HepG2 (cell line): ENCODE data around the gene METTL22. TPM values are rescaled to one million over a fixed set of nuclear protein-coding genes. Genes with fewer than 3 reads are reported as not detected.

Source experiments
- CAMTA2 ChIP-seq: sonication (generic); formaldehyde crosslinking; IDR thresholded peaks from 2 replicates; pipeline ENCODE4 v1.4.0; 2020; ENCODE audit warnings: mild to moderate bottlenecking, missing genetic modification reagents, borderline replicate concordance
- CENPX ChIP-seq: sonication (generic); formaldehyde crosslinking; IDR thresholded peaks from 2 replicates; pipeline ENCODE4 v1.9.0; 2021; ENCODE audit warnings: mild to moderate bottlenecking, missing genetic modification reagents, moderate library complexity
- DMAP1 ChIP-seq: IDR thresholded peaks from 2 replicates; pipeline ENCODE4 v1.6.1; 2016
- HNRNPH1 ChIP-seq: fragments of 200-400 bp; formaldehyde crosslinking; optimal IDR thresholded peaks from 2 replicates; pipeline ENCODE3; 2017; ENCODE audit warnings: mild to moderate bottlenecking, low read depth, low read length
- HNRNPUL1 ChIP-seq: fragments of 200-400 bp; formaldehyde crosslinking; IDR thresholded peaks from 2 replicates; pipeline ENCODE4 v1.6.1; 2017; ENCODE audit warnings: low read depth, mild to moderate bottlenecking, low read length, moderate library complexity
- MIER3 ChIP-seq: IDR thresholded peaks from 2 replicates; pipeline ENCODE4 v1.6.1; 2016; ENCODE audit warnings: missing compliant biosample characterization, borderline replicate concordance
- PHF21A ChIP-seq: sonication (generic); formaldehyde crosslinking; IDR thresholded peaks from 2 replicates; pipeline ENCODE4 v1.5.0; 2020; ENCODE audit warnings: mild to moderate bottlenecking, missing genetic modification reagents
- POGZ ChIP-seq: sonication (generic); formaldehyde crosslinking; IDR thresholded peaks from 2 replicates; pipeline ENCODE4 v1.4.0; 2020; ENCODE audit warnings: mild to moderate bottlenecking, missing genetic modification reagents
- SATB2 ChIP-seq: sonication (generic); formaldehyde crosslinking; IDR thresholded peaks from 2 replicates; pipeline ENCODE4 v1.5.0; 2020; ENCODE audit warnings: missing genetic modification reagents
- TSC22D2 ChIP-seq: sonication (generic); formaldehyde crosslinking; IDR thresholded peaks from 2 replicates; pipeline ENCODE4 v1.5.1; 2020; ENCODE audit warnings: missing genetic modification reagents, mild to moderate bottlenecking, borderline replicate concordance
- ZBTB20 ChIP-seq: sonication (generic); formaldehyde crosslinking; IDR thresholded peaks from 2 replicates; pipeline ENCODE4 v1.8.1; 2023; ENCODE audit warnings: missing genetic modification reagents, low read depth, mild to moderate bottlenecking, borderline replicate concordance
- ZBTB7A ChIP-seq: sonication (generic); formaldehyde crosslinking; IDR thresholded peaks from 2 replicates; pipeline ENCODE4 v1.8.0; 2022; ENCODE audit warnings: mild to moderate bottlenecking, missing genetic modification reagents
- ZNF121 ChIP-seq: sonication (generic); formaldehyde crosslinking; IDR thresholded peaks from 2 replicates; pipeline ENCODE4 v1.5.0; 2020; ENCODE audit warnings: mild to moderate bottlenecking, missing genetic modification reagents
- ZNF431 ChIP-seq: sonication (generic); formaldehyde crosslinking; IDR thresholded peaks from 2 replicates; pipeline ENCODE4 v1.9.0; 2022; ENCODE audit warnings: missing genetic modification reagents, low read depth, mild to moderate bottlenecking, borderline replicate concordance
- ZNF547 ChIP-seq: sonication (generic); formaldehyde crosslinking; IDR thresholded peaks from 2 replicates; pipeline ENCODE4 v1.5.1; 2020; ENCODE audit warnings: mild to moderate bottlenecking, missing genetic modification reagents
- ZNF577 ChIP-seq: sonication (generic); formaldehyde crosslinking; IDR thresholded peaks from 2 replicates; pipeline ENCODE4 v1.4.0; 2020; ENCODE audit warnings: mild to moderate bottlenecking, low read depth, missing genetic modification reagents, borderline replicate concordance
- ZSCAN20 ChIP-seq: sonication (generic); formaldehyde crosslinking; IDR thresholded peaks from 2 replicates; pipeline ENCODE4 v1.4.0; 2020; ENCODE audit warnings: missing genetic modification reagents, mild to moderate bottlenecking, borderline replicate concordance
- polyA plus RNA-seq, 8 experiments: library from polyadenylated mRNA; depleted of rRNA in 3 of 8; stranded (reverse) in 7 of 8; unstranded in 1 of 8; fragments of >200 nt; fragmentation: Illumina TruSeq in 4 of 8; extraction: Trizol in 4 of 8; gene quantifications; 2 replicates each; pipeline versions ENCODE4 v1.2.1 to v1.2.3, GENCODE V29; 2011 to 2016; ENCODE audit warnings: low read depth in 4 of 8, missing spikeins in 1 of 8, mixed read lengths in 1 of 8; ENCODE audit not compliant: insufficient read depth in 1 of 8
- total RNA-seq, 5 experiments: library from RNA; depleted of rRNA; stranded (reverse); fragments of >200 nt; fragmentation: Illumina TruSeq; extraction: Trizol; gene quantifications; 2 replicates each; pipeline ENCODE4 v1.2.3, GENCODE V29; 2016; ENCODE audit warnings: low read depth in 1 of 5
- TF ChIP-seq, protein P1 (sequence below), 2 experiments: fragments of 450-650 bp in 1 of 2; sonication (generic) in 1 of 2; formaldehyde crosslinking; IDR thresholded peaks; 2 replicates each; pipeline versions ENCODE4 v1.5.0 to v1.8.0; 2020 to 2022; ENCODE audit warnings: mild to moderate bottlenecking in 1 of 2, missing genetic modification reagents in 1 of 2
- TF ChIP-seq, protein P2 (sequence below), 2 experiments: sonication (generic) in 1 of 2; formaldehyde crosslinking in 1 of 2; IDR thresholded peaks; 2 replicates each; pipeline versions ENCODE4 v1.4.0 to v1.6.1; 2016 to 2020; ENCODE audit warnings: borderline replicate concordance in 1 of 2, low read depth in 1 of 2, mild to moderate bottlenecking in 1 of 2, missing genetic modification reagents in 1 of 2
- TF ChIP-seq, protein P3 (sequence below): IDR thresholded peaks from 2 replicates; pipeline ENCODE4 v1.6.1; 2016; ENCODE audit warnings: low read depth, borderline replicate concordance
- TF ChIP-seq, protein P4 (sequence below): sonication (generic); formaldehyde crosslinking; IDR thresholded peaks from 2 replicates; pipeline ENCODE4 v1.4.0; 2020; ENCODE audit warnings: missing genetic modification reagents

METTL22 gene
- total and polyA plus RNA-seq, 2 of the 13 experiments (the other 11 are each of a cell fraction or from before 2014, with no cell fraction given): 36.2 to 94.8 TPM

DNA sequence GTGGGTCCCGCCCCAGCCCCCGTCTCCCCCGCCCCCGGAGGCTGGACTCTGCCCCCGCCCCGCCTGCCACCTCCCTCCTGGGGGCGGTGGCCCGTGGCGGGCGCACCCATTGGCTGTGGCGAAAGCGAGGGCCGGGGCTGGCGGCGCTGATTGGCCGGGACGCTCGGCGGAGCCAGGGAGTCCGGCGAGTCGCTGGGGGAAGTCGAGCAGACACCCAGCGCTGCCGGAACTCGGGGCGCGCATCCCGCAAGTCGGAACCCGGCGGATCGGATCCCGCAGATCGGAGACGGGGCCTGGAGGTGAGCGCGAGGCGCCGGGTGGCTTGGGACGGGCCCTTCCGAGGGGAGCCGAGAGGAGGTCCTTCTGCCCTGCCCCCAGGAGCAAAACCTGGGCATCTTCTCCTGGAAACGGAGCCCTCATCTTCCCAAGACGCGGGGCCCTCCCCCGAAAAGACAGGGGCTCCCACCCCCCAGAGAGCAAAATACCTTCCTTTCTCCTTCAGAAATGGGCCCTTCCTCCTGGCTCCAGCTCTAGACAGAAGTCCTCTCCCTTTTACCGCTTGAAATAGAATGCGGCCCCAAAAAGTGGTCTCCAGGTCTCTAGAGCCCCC, 53.0 kb downstream of the METTL22 start, which contains the start of gene ABAT (continued):
- TF ChIP-seq ZSCAN20: no peak; the same call in 1 of the 2 replicates
- TF ChIP-seq, protein P1, sequence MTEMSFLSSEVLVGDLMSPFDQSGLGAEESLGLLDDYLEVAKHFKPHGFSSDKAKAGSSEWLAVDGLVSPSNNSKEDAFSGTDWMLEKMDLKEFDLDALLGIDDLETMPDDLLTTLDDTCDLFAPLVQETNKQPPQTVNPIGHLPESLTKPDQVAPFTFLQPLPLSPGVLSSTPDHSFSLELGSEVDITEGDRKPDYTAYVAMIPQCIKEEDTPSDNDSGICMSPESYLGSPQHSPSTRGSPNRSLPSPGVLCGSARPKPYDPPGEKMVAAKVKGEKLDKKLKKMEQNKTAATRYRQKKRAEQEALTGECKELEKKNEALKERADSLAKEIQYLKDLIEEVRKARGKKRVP (CRISPR knock-in tag; IDR thresholded peaks at IDR 0.05): no peak
- TF ChIP-seq POGZ (CRISPR knock-in tag): peak; percentile 82
- TF ChIP-seq ZNF547 (CRISPR knock-in tag): no peak
- 0 out of 2 replicates have a peak, but pooled peaks have one; percentile 45 for TF ChIP-seq MIER3 (CRISPR knock-in tag)
- peak; percentile 94; the same call in 1 of the 2 replicates for TF ChIP-seq CAMTA2 (CRISPR knock-in tag)
- peak; percentile 15; the same call in 1 of the 2 replicates for TF ChIP-seq PHF21A (CRISPR knock-in tag)
- no peak for TF ChIP-seq ZBTB20 (CRISPR knock-in tag)
- TF ChIP-seq, protein P2, sequence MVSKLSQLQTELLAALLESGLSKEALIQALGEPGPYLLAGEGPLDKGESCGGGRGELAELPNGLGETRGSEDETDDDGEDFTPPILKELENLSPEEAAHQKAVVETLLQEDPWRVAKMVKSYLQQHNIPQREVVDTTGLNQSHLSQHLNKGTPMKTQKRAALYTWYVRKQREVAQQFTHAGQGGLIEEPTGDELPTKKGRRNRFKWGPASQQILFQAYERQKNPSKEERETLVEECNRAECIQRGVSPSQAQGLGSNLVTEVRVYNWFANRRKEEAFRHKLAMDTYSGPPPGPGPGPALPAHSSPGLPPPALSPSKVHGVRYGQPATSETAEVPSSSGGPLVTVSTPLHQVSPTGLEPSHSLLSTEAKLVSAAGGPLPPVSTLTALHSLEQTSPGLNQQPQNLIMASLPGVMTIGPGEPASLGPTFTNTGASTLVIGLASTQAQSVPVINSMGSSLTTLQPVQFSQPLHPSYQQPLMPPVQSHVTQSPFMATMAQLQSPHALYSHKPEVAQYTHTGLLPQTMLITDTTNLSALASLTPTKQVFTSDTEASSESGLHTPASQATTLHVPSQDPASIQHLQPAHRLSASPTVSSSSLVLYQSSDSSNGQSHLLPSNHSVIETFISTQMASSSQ (IDR thresholded peaks at IDR 0.05; ENCODE audit: low read depth): no peak
- TF ChIP-seq, protein P2 (CRISPR knock-in tag; IDR thresholded peaks at IDR 0.05; ENCODE audit: borderline replicate concordance): peak; percentile 39; the same call in 1 of the 2 replicates
- TF ChIP-seq, protein P3, sequence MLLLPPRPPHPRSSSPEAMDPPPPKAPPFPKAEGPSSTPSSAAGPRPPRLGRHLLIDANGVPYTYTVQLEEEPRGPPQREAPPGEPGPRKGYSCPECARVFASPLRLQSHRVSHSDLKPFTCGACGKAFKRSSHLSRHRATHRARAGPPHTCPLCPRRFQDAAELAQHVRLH: no peak
- peak; percentile 63; the same call in 1 of the 2 replicates for TF ChIP-seq TSC22D2 (CRISPR knock-in tag)
- no peak for TF ChIP-seq ZNF121 (CRISPR knock-in tag)
- TF ChIP-seq ZNF577 (CRISPR knock-in tag): no peak
- no peak for TF ChIP-seq HNRNPH1
- 0 out of 2 replicates have a peak, but pooled peaks have one; percentile 10 for TF ChIP-seq DMAP1
- TF ChIP-seq SATB2 (CRISPR knock-in tag): no peak
- TF ChIP-seq ZBTB7A: no peak
- no peak for TF ChIP-seq ZNF431 (CRISPR knock-in tag)
- TF ChIP-seq HNRNPUL1: 0 out of 2 replicates have a peak, but pooled peaks have one; percentile 26
- no peak for TF ChIP-seq CENPX
- TF ChIP-seq, protein P4, sequence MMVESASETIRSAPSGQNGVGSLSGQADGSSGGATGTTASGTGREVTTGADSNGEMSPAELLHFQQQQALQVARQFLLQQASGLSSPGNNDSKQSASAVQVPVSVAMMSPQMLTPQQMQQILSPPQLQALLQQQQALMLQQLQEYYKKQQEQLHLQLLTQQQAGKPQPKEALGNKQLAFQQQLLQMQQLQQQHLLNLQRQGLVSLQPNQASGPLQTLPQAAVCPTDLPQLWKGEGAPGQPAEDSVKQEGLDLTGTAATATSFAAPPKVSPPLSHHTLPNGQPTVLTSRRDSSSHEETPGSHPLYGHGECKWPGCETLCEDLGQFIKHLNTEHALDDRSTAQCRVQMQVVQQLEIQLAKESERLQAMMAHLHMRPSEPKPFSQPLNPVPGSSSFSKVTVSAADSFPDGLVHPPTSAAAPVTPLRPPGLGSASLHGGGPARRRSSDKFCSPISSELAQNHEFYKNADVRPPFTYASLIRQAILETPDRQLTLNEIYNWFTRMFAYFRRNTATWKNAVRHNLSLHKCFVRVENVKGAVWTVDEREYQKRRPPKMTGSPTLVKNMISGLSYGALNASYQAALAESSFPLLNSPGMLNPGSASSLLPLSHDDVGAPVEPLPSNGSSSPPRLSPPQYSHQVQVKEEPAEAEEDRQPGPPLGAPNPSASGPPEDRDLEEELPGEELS: peak; percentile 28; the same call in 1 of the 2 replicates
